D721Med (cell line): ENCODE data around the gene SMIM26.

Source experiments
- DNase-seq: peaks from one replicate; pipeline ENCODE4 v3.0.0; 2011; ENCODE audit warnings: low spot score; ENCODE audit not compliant: insufficient read length
- FAIRE-seq: peaks from 2 replicates; lab custom pipeline; 2011; peaks lifted over from hg19 to GRCh38; lab: Jason Lieb, UNC
- TF ChIP-seq, protein P1 (sequence below): IDR thresholded peaks from 2 replicates; pipeline ENCODE4 v1.5.1; 2012; ENCODE audit warnings: mild to moderate bottlenecking, control low read depth; ENCODE audit not compliant: insufficient read depth; ENCODE audit errors: missing control alignments

Gene SMIM26

DNA sequence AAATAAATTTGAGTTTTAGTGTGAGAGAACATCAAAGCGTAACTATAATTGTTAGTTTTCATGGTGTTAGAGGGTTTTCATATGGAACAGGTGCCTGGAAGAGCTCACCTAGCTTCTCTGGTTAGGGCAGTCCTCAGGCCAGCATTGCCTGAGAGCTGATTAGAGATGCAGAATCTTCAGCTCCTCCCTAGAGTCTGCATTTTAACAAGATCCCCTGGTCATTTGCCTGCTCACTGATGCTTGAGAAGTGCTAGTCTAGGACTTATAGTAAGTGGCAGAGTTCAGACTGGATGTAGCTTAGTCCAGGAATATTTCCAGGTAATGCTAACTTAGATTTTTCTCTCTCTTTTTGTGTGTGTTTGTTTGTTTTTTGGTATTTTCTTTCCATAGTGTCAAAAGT lies 21.7 kb upstream of the SMIM26 start:
- no peak for FAIRE-seq

DNA sequence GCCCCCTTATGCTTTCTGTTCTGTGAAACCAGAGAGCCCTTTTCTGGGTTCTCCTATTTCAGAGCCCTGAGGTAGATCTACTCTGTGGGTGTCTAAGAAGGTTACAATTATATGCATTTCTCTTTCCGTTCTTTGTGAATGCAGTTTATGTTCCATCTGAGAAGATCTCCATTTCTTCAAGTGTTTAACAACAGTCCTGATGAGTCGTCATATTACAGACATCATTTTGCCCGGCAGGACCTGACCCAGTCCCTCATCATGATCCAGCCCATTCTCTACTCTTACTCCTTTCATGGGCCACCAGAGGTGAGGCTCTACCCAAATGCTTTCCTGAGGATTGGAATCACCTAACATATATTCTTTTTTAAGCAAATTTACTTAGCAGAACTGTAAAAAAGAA lies 18.8 kb upstream of the SMIM26 start:
- no peak for DNase-seq
- TF ChIP-seq, protein P1, sequence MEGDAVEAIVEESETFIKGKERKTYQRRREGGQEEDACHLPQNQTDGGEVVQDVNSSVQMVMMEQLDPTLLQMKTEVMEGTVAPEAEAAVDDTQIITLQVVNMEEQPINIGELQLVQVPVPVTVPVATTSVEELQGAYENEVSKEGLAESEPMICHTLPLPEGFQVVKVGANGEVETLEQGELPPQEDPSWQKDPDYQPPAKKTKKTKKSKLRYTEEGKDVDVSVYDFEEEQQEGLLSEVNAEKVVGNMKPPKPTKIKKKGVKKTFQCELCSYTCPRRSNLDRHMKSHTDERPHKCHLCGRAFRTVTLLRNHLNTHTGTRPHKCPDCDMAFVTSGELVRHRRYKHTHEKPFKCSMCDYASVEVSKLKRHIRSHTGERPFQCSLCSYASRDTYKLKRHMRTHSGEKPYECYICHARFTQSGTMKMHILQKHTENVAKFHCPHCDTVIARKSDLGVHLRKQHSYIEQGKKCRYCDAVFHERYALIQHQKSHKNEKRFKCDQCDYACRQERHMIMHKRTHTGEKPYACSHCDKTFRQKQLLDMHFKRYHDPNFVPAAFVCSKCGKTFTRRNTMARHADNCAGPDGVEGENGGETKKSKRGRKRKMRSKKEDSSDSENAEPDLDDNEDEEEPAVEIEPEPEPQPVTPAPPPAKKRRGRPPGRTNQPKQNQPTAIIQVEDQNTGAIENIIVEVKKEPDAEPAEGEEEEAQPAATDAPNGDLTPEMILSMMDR: no peak
- no peak for FAIRE-seq

More for the DNA sequence above, 21.7 kb upstream of the SMIM26 start:
- DNase-seq: no peak
- TF ChIP-seq, protein P1: no peak

DNA sequence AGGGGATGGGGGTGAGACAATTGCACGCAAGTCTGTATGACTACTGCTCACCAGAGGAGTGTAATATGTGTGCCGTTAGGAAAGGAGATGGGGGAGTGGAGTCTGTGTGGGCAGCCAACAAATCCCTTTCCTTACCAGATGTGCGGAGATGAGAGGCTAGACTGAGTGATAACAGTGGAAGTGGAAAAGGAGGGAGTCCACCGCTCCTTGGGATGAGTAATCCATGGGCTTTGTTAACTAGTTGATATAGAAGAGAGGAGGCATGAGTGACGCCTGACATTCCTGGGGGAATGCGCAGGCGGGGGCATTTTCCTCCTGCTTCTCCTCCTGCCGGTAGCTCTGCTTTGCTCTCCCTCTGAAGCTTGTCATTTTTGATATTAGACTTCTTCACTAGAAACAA lies 13.5 kb upstream of the SMIM26 start:
- DNase-seq (no peak), FAIRE-seq (no peak)
- TF ChIP-seq, protein P1: no peak

DNA sequence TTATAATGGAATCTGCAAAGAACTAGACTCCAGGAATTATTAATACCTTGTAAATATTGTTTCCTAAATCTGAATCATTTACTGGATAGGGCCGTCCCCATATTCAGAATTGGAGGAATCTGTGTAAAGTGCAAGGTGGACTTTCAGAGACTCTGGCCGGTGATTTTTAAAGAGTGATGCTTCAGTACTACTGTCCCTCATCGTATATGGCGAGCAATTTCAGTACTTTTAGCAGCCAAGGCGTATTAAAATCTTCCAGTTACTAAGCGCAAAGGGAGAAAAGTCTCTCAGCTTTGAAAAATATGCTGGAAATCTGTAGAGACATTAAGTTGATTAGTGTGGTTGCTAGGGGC lies 483 bp downstream of the SMIM26 start:
- TF ChIP-seq, protein P1: no peak
- DNase-seq: no peak
- FAIRE-seq: no peak

DNA sequence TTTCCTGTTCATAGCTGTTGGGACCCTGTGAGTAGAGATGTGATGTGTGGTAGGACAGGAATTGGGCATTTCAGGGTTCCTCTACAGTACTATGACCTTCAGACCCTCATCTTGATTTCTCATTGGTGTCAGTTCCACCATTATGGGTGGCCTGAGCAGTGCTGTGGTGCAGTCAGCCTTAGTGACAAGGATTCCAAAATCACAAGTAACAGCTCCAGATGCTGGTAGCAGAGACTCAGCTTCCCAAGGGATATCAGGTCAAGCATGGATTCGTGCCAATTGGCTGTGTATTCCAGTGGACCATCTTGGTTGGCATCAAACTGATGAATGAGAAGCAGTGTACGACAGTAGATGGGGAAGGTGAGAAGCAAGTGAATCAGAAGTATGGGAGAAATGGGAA lies 3.8 kb downstream of the SMIM26 start:
- TF ChIP-seq, protein P1: no peak
- no peak for FAIRE-seq
- DNase-seq: no peak

DNA sequence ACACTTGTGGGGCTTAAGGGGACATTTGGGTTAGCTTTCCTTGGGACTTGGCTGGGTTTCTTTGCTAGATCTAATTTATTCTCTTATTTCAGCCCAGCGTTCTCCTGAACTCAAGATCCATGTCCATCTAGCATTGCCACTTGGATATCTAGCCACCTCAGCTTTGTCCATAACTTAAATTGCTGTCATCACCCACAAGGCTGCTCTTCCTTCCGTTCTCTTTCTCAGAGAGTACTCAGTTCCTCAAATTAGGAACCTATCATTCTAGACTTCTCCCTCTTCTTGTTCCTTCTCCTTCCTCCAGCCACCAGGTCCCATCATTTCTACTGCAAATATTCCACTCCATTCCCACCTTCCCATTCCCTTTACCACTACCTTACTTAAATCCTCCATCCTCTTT lies 4.3 kb downstream of the SMIM26 start:
- no peak for DNase-seq
- no peak for FAIRE-seq
- TF ChIP-seq, protein P1: no peak

DNA sequence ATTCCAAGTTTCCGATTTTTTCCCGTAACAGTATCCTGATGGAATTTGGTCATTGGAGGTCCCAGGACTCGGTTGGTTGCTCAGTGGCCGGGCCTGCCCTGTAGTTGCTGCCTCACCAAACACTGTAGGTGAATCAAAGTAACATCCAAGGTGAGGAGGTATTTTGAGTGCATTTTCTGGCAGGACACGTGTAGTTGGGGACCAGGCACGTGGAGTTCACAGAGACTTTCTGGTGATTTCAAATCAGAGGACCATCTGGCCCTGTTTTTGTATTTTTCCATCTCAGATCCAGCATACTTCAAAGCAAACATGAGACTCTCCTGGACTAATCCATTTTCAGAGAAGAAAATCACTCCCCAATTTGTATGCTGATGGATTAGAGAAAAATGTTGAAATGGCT lies 10.7 kb downstream of the SMIM26 start:
- TF ChIP-seq, protein P1: no peak
- no peak for DNase-seq
- FAIRE-seq: no peak
